ENCODE measurements around the gene NLRP9.

Gene NLRP9

DNA sequence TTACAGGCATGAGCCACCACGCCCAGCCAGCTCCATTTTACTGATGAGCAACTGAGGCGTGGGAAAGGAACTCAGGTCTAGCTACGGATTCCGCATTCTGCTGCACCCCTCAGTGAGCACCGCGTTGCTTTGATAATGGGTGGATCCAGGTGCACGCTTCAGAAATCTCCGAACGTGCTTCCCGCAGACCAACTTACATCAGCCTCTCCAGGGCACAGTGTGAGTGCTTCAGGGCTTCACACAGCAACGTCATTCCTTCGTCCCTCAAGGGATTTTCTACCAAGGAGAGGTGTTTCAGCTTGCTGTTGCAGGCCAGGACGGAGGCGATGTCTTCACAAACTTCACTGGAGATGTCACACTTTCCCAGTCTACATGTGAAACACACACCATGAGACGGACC lies 21.7 kb downstream of the NLRP9 start:
- no peak for DNase-seq (ENCODE audit: low read depth)
- H3K4me3 ChIP-seq (ENCODE audit: low read depth, low read length) = no peak overlapping the region
- TF ChIP-seq, protein P1, sequence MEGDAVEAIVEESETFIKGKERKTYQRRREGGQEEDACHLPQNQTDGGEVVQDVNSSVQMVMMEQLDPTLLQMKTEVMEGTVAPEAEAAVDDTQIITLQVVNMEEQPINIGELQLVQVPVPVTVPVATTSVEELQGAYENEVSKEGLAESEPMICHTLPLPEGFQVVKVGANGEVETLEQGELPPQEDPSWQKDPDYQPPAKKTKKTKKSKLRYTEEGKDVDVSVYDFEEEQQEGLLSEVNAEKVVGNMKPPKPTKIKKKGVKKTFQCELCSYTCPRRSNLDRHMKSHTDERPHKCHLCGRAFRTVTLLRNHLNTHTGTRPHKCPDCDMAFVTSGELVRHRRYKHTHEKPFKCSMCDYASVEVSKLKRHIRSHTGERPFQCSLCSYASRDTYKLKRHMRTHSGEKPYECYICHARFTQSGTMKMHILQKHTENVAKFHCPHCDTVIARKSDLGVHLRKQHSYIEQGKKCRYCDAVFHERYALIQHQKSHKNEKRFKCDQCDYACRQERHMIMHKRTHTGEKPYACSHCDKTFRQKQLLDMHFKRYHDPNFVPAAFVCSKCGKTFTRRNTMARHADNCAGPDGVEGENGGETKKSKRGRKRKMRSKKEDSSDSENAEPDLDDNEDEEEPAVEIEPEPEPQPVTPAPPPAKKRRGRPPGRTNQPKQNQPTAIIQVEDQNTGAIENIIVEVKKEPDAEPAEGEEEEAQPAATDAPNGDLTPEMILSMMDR (conservative IDR thresholded peaks at IDR 0.05; ENCODE audit: low read depth, low read length) = no peak

DNA sequence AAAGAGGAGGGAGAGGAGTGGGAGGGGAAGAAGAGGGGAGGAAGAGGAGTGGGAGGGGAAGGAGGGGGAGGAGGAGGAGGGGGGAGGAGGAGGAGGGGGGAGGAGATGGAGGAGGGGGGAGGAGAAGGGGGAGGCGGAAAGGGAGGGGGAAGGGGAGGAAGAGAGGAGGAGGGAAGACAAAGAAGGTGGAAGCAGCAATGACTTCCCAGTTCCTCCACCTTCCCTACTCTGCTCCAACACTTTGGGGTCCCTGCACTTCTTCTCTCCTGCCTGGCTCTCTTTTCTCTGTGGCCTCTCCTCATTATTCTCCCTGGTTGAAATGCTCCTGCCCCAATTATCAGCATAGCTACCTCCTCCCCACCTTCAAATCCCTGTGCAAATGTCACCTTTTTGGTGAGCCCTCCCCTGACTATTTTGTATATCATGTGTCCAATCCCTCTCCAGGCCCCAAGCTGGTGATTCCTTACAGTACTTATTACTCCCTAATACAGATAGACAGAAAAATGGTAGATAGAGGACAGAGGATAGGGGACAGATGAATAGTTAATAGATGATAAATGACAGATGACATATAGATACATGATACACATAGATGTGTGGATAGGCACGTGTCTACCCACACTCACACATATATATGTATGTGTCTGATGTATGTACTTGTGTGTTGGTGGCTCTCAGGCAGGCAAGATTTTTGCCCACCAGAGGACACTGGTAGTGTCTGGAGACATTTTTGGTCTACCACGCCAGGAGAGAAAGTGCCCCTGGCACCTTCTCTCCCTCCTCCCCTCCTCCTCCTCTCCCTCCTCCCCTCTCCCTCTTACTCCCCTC lies 25.2 kb downstream of the NLRP9 start:
- no peak for DNase-seq (ENCODE audit: low read depth)
- no peak overlapping the region for H3K4me3 ChIP-seq (ENCODE audit: low read depth, low read length)
- TF ChIP-seq, protein P1 (conservative IDR thresholded peaks at IDR 0.05; ENCODE audit: low read depth, low read length) = no peak

- H3K4me3 ChIP-seq (ENCODE audit: low read depth, low read length) = no peak overlapping the region
- TF ChIP-seq, protein P1 (conservative IDR thresholded peaks at IDR 0.05; ENCODE audit: low read depth, low read length) = no peak
- DNase-seq (ENCODE audit: low read depth) = no peak
Observed at GRCh38 chr19:55711719-55712118, 26.5 kb downstream of the NLRP9 start.

- TF ChIP-seq, protein P1 (conservative IDR thresholded peaks at IDR 0.05; ENCODE audit: low read depth, low read length) = no peak
- DNase-seq (ENCODE audit: low read depth) = no peak
- H3K4me3 ChIP-seq (ENCODE audit: low read depth, low read length) = no peak overlapping the region
Observed at GRCh38 chr19:55705972-55706371, 32.2 kb downstream of the NLRP9 start.

- DNase-seq (ENCODE audit: low read depth) = no peak
- TF ChIP-seq, protein P1 (conservative IDR thresholded peaks at IDR 0.05; ENCODE audit: low read depth, low read length) = peak; percentile 29
- H3K4me3 ChIP-seq (ENCODE audit: low read depth, low read length) = no peak overlapping the region
Observed at GRCh38 chr19:55704494-55705245, 33.5 kb downstream of the NLRP9 start.

GRCh38 chr19:55703790-55704215 lies 34.4 kb downstream of the NLRP9 start:
- TF ChIP-seq, protein P1 (conservative IDR thresholded peaks at IDR 0.05; ENCODE audit: low read depth, low read length) = peak; percentile 70
- no peak overlapping the region for H3K4me3 ChIP-seq (ENCODE audit: low read depth, low read length)
- DNase-seq (ENCODE audit: low read depth) = peak; percentile 36

All from choroid plexus epithelial cell (primary cell).